Left hindlimb (tissue), 1 donor: ENCODE data around the gene OTULINL.
"Not testable (repeated sequence)": the region's sequence is repeated elsewhere in the genome, so short reads cannot be mapped to it uniquely, and the experiment has no call there.

Experiments
- DNase-seq: peaks from one replicate; pipeline ENCODE4 v3.0.0-alpha.2; 2018

Gene OTULINL

GRCh38 chr5:14581106-14581890, at the start of gene OTULINL:
Gene OTULINL (plus strand): TSS chr5:14581792. CDS start chr5:14581895, 103 bp downstream.
- peak; percentile 91 for DNase-seq

- no peak for DNase-seq
Measured at GRCh38 chr5:14532180-14532579, 49.4 kb upstream of the OTULINL start.

GRCh38 chr5:14534773-14535172, 46.8 kb upstream of the OTULINL start:
- no peak for DNase-seq

- DNase-seq, result no peak
Measured at GRCh38 chr5:14545308-14545707, 36.3 kb upstream of the OTULINL start.

- DNase-seq, result no peak
Measured at GRCh38 chr5:14545862-14546261, 35.7 kb upstream of the OTULINL start.

- DNase-seq, result no peak
Measured at GRCh38 chr5:14547666-14548065, 33.9 kb upstream of the OTULINL start.

- no peak for DNase-seq
Measured at GRCh38 chr5:14551211-14551610, 30.4 kb upstream of the OTULINL start.

- DNase-seq, result no peak
Measured at GRCh38 chr5:14552017-14552416, 29.6 kb upstream of the OTULINL start.

- DNase-seq, result not testable (repeated sequence)
Measured at GRCh38 chr5:14554288-14554687, 27.3 kb upstream of the OTULINL start.

- no peak for DNase-seq
Measured at GRCh38 chr5:14556015-14556414, 25.6 kb upstream of the OTULINL start.

GRCh38 chr5:14557203-14557770, 24.3 kb upstream of the OTULINL start:
- DNase-seq, result no peak

GRCh38 chr5:14557791-14558415, 23.7 kb upstream of the OTULINL start:
- no peak for DNase-seq

GRCh38 chr5:14560091-14560595, 21.4 kb upstream of the OTULINL start:
- DNase-seq, result no peak

- DNase-seq, result no peak
Measured at GRCh38 chr5:14561741-14562140, 19.9 kb upstream of the OTULINL start.

- no peak for DNase-seq
Measured at GRCh38 chr5:14568333-14568732, 13.3 kb upstream of the OTULINL start.

- DNase-seq, result no peak
Measured at GRCh38 chr5:14569948-14570691, 11.5 kb upstream of the OTULINL start.

- DNase-seq, result no peak
Measured at GRCh38 chr5:14571901-14572300, 9.7 kb upstream of the OTULINL start.

GRCh38 chr5:14572385-14572784, 9.2 kb upstream of the OTULINL start:
- no peak for DNase-seq

GRCh38 chr5:14572836-14573235, 8.8 kb upstream of the OTULINL start:
- no peak for DNase-seq

GRCh38 chr5:14574096-14574495, 7.5 kb upstream of the OTULINL start:
- no peak for DNase-seq

GRCh38 chr5:14574891-14575508, 6.6 kb upstream of the OTULINL start:
- DNase-seq, result no peak

- no peak for DNase-seq
Measured at GRCh38 chr5:14576206-14576605, 5.4 kb upstream of the OTULINL start.
